NCI-H2171 treated with DMSO at 0.1 percent for 48 hours (cell line): Measurements from ENCODE around the gene FDX2.
A peak's percentile ranks its signal among the peaks of the same experiment; 100 is the strongest.

Experiments
- DNase-seq: peaks from one replicate; lab custom pipeline; 2025; lab: John Stamatoyannopoulos, UW

FDX2 gene

GRCh38 chr19:10332965-10333757 is 17.3 kb upstream of the FDX2 start, which contains the start of gene RAVER1:
Gene RAVER1 (minus strand): TSS chr19:10333529. CDS start chr19:10333507, 22 bp downstream.
- peak; percentile 94 for DNase-seq

DNA sequence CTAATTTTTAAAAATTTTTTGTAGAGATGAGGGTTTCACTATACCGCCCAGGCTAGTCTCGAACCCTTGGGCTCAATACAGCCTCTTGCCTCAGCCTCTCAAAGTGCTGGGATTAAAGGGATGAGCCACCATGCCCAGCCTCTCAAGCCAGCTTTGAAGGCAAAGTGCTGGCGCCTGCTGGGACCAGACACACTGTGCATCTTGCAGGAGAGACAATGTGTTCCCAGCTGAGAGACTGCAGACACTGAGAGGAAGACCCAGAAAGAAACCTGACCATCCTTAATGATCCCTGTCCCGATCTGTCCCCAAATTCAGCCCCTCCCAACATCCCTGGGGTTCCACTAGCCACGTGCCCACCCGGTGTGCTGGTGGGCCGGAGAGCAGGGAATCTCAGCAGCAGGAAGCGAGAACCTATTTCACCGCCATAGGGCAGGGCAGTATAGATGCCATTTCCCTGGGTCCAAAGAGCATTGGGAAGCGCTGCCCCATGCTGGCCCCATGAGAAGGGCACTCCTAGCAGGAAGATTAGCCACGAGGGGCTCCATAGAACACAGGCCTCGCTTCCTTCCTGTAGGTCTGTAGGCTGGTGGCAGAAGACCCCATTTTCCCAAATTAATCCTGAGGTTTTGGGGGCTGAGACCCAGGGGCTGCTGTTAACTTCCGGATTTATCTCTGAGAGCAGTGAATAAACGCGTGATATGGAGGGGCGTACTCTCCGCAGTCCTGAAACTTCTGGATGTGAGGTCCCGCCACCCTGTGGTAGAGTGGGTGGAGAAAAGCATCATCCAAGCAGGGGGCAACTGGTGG is 16.5 kb upstream of the FDX2 start:
- no peak for DNase-seq

GRCh38 chr19:10329555-10329954 is 13.7 kb upstream of the FDX2 start:
- DNase-seq: no peak

DNA sequence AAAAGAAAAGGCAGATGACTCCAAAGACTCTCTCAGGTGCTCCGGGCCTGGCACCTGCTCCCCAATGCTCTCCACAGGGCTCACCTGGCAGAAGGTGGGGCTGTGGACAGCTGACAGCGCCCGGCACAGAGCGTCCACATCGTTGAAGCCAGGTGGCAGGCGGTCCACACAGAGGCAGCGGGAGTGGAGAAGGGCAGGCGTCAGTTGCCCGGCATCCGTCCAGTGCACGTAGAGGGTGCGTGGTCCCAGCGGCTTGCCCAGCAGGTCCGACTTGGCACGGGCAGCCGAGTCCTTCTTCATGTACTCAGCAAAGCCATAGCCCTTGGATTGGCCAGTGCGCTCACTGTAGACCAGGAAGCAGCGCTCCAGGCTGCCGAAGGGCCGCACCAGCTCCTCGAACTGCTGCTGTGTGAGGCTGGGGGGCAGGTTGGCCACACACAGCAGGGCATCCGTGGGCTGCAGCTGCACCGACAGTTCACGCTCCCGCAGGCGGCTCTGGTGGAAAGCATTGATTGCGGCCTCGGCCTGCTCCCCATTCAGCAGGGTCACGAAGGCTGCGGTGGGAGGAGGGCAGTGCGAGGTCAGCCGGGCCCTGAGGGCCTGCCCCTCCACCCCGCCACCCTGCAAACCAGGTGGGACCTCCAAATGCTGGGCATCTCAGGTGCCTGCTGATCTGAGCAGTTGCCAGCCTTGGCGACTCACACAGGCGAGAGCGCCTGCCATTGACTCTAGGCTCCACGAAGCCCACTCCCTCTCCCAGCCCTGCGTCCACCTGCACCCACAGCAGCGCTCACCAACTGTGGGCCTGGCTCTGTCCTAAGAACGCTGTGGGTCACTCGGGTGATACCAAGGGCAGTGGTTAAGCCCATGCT is 13.0 kb upstream of the FDX2 start:
- no peak for DNase-seq

DNA sequence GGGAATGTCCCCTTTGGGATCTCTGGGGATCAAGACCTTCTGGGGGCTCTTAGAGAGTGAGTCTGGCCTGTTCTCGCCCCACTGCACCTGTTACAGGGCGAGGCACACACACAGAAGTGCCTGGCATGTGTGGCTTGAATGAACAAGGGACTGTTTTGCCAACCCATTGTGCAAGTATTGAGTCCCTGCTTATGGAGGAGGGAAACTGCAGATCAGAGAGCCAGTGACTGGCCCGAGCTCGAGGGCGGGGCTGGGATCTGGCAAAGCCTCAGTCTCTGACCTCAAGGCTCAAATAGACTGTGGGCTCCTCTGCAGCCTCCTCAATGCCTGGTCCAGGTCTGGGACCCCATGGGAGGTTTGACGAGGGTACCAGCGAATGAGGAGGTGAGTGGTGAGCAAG is 12.0 kb upstream of the FDX2 start:
- no peak for DNase-seq

DNA sequence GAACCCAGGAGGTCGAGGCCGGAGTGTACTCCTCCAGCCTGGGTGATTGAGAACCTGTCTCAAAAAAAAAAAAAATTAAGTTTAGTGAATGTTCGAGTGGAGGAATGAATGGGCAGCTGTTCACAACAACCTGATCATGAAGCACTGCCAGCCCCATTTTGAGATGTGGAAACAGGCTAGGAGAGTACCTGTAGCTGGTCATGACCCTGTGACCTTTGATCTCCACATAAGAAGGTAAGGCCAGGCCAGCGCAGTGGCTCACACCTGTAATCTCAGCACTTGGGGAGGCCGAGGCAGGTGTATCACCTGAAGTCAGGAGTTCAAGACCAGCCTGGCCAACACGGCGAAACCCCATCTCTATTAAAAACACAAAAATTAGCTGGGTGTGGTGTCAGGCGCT is 9.9 kb upstream of the FDX2 start:
- no peak for DNase-seq

DNA sequence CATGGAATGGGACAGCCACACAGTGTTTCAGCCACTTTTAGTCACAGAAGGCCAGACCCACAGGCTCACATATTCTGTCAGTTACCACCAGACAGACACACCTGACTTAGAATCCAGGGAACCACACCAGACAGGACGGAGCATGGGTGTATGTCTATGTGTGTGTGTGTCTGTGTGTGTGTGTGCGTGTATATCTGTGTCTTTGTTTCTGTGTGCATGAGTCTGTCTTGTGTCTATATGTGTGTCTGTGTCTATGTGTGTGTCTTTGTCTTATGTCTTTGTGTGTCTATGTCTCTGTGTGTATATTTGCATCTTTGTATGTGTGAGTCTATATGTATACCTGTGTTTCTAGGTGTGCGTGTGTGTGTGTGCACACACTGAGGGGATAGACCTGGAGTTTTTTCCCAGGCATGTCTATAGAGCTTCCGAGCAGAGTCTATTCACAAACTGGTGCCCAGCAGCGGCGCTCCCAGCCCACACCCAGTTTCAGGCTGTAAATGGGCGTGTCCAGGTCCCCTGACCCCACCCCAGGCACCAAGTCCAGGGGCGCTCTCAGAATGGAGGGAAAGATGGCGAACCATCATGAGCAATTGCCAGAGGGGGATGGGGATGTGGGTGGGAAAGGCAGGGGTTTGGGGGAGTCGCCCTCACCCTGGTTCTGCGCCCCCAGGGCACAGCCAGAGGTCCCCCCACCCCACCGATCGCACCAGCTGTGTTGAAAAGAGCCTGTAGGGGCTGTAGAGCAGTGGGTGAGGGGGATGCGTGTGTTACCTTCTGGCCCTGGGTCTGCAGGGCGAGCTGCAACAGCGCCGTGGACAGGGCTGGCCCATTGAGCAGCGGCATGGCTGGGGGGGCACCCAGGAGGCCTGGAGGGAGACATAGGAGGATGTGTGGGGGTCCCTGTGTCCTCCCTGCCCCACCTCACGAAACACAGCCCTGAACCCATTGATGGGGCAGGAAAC is 6.3 kb upstream of the FDX2 start:
- DNase-seq: no peak

- DNase-seq: no peak
Measured at GRCh38 chr19:10321417-10321797, 5.6 kb upstream of the FDX2 start.

DNA sequence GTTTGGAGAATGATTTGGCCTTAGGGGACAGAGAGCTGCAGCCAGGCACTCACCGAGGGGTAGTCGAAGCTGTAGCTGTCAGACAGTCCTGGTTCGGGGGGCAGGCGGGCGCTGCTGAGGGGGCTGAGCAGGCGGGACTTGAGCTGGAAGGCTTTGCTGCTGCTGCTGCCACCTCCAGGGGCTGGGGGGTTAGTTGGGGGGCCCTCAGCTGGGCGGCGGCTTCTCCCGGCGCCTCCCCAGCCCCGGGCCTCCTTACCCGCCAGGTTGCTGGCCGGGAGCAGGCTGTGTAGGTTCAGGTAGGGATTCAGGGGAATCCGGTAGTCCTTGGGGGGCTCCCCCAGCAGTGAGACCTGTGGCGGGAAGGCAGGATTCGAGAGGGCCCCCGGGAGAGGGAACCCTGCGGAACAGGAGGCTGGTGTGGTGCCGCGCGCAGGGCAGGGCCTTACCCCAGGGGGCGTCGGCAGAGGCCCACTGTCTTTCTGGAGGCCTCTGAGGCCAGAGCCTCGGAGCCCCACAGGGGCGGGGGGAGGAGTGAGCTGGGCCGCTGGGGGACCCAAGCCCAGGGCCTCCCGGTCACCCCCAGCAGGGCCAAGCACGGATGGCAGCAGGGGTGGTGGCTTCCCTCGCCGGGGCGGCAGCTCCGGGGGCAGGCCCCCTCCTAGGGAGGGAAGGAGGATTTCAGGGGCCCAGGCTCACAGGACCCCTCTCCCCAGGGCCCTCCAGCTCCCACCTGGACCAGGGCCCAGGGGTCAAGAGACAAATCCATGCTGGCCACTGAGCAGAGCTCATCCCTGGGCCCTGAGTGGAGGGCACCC is 5.0 kb upstream of the FDX2 start:
- no peak for DNase-seq

DNA sequence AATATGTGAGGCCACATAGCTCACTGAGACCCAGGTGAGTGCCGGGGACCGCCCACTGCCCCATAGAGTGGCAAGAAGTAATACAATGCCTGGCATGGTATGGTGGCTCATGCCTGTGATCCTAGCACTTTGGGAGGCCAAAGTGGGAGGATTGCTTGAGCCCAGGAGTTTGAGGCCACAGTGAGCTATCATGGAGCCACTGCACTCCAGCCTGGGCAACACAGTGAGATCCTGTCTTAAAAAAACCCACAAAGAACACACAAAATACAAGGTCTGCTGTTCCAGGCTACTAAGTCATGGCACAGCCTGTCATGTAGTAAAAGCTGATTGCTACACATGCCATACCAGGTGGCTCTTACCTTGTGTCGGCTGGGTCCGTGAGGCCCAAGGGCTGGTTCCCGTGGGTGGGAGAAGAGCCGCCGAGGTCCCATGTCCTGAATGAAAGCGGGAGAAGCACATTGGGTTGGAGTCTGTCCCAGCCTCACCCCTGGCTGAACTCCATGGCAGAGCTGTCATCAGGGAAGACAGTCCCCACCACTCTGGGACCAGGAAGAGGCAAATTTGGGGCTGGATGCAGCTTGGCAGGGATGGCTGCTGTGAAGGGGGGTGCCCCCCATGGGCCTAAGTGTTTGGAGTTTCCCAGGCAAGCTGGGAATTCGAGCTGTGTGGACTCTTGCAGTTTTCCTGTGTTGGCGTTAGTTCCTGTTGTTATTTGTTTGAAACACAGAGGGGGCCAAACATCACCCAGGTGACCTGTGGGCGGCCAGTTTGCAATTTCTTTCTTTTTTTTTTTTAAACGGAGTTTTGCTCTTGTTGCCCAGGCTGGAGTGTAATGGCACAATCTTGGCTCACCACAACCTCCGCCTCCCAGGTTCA is 3.2 kb upstream of the FDX2 start:
- no peak for DNase-seq

- no peak for DNase-seq
Measured at GRCh38 chr19:10317857-10318462, 2.1 kb upstream of the FDX2 start.

DNA sequence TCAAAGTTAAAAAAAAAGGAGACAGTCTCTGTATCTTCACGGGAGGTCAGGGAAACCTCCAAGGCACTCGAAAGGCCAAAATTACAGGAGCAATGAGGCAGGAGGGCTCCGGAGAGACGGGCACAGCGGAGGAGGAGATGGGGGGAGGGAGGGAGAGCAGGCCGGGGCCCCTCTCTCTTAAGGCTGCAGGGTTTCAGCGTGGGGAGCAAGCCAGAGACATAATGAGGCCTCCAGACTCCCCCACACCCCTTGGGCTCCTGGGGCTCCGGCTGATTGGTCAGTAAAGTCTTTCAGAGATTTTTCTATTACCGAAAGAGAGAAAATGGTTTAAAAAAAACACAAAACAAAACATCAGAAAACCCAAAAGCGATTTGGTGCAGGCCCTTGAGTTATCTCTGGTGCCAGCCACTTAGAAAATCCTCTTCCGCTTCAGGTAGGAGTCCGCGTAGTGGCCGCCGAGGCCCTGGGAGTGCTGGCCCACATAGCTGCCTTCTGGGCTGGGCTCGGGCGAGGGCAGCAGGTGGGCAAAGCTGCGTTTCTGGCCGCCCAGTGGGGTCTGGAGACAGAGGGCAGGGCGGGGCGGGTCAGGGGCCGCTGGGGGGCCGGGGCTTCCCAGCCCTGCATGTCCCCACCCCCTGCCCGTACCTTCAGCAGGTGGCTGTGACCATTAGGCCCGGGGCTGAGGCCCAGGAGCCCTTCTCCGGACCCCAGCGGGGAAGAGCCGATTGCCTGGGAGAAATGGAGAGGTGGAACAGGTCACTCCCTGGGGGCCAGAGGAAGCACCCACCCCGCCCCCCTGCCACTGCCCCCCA is 1.4 kb upstream of the FDX2 start:
- no peak for DNase-seq

GRCh38 chr19:10316229-10317044 is 622 bp upstream of the FDX2 start:
- no peak for DNase-seq

- no peak for DNase-seq
Measured at GRCh38 chr19:10309423-10309822, 6.4 kb downstream of the FDX2 start, which contains the start of gene ZGLP1. Gene ZGLP1 (minus strand): TSS chr19:10309815.

- DNase-seq: no peak
Measured at GRCh38 chr19:10306327-10306726, 9.5 kb downstream of the FDX2 start.

DNA sequence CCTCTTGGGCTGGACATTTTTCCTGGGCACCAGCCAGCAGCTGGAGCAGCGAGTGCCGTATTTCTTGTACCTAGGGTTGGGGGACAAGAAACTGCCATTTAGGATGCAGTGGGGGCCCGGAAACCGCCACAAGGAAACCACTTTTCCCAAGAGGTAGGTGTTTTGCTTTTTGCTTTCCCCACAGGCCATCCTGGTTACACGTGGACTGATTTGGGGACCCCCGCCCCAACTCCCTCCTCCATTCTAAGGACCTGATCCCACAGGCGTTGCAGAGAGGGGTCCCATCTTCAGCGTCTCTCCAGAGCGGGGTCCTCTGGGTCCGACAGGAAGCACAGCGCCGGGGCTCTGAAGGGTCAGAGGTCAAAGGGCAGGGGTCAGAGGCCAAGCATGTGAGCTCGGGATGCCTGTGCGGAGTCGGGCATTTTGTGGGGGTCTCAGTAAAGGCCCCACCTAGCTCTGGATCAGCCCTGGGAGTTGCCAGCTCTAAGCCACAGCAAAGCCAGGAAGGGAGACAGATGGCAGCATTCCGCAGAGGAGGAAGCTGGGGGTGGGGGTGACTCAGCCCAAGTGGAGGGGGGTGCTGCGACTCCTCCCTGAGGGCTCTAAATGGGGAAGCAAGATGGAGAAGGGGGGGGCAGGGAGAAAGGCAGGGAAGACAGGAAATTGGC is 10.5 kb downstream of the FDX2 start:
- peak; percentile 33 for DNase-seq
